Panc1 (cell line): ENCODE results near the gene SEC31B.

Experiments
- CTCF ChIP-seq: fragments of 450-650 bp; IDR thresholded peaks from 2 replicates; pipeline ENCODE4 v1.5.1; 2017; ENCODE audit warnings: mild to moderate bottlenecking
- POLR2AphosphoS5 ChIP-seq: IDR thresholded peaks from 2 replicates; pipeline ENCODE4 v1.6.1; 2012; ENCODE audit warnings: mild to moderate bottlenecking, low read depth, low read length, moderate library complexity
- REST ChIP-seq, 2 experiments: IDR thresholded peaks; 2 replicates each; pipeline ENCODE4 v1.6.1; 2011 to 2012; ENCODE audit warnings: low read depth in 2 of 2, control low read depth in 1 of 2, low read length in 1 of 2, mild to moderate bottlenecking in 1 of 2, moderate library complexity in 1 of 2; ENCODE audit not compliant: insufficient read depth in 1 of 2
- SIN3A ChIP-seq: IDR thresholded peaks from 2 replicates; pipeline ENCODE4 v1.6.1; 2012; ENCODE audit warnings: low read depth, mild to moderate bottlenecking, low read length, moderate library complexity, borderline replicate concordance; ENCODE audit not compliant: insufficient read depth
- TCF7L2 ChIP-seq: IDR thresholded peaks from 2 replicates; pipeline ENCODE4 v1.6.1; 2011; ENCODE audit warnings: mild to moderate bottlenecking, low read depth, low read length, inconsistent platforms

GRCh38 chr10:100508691-100509150, 10.9 kb downstream of the SEC31B start:
- TF ChIP-seq POLR2AphosphoS5 (no peak), CTCF (peak; percentile 88), REST (IDR thresholded peaks at IDR 0.05; ENCODE audit: insufficient read depth in 1 of 2, low read depth in 2 of 2, low read length in 1 of 2) (no peak), SIN3A (no peak), TCF7L2 (no peak)
